HuH-7.5 (cell line): ENCODE data around the gene DPH2.

Experiments used
- DNase-seq: peaks from one replicate; pipeline ENCODE4 v3.0.0; 2011; ENCODE audit warnings: low spot score

The DPH2 gene

GRCh38 chr1:43969746-43970466 lies at the start of gene DPH2:
Gene DPH2, plus strand, starts transcription at chr1:43970010. Its CDS starts 166 bp downstream, at chr1:43970176.
- DNase-seq, result peak; percentile 99

- no peak for DNase-seq
These were observed 48.8 kb upstream of the DPH2 start for GRCh38 chr1:43921022-43921421.

- no peak for DNase-seq
These were observed 45.3 kb upstream of the DPH2 start for GRCh38 chr1:43924516-43924915.

GRCh38 chr1:43925846-43926245 lies 44.0 kb upstream of the DPH2 start:
- DNase-seq, result no peak

GRCh38 chr1:43930168-43930948 lies 39.5 kb upstream of the DPH2 start:
- DNase-seq, result peak; percentile 61

- no peak for DNase-seq
These were observed 38.9 kb upstream of the DPH2 start for GRCh38 chr1:43930949-43931275.

GRCh38 chr1:43931711-43932660 lies 37.8 kb upstream of the DPH2 start:
- DNase-seq, result no peak

- no peak for DNase-seq
These were observed 36.9 kb upstream of the DPH2 start for GRCh38 chr1:43932786-43933385.

- peak; percentile 46 for DNase-seq
These were observed 36.3 kb upstream of the DPH2 start, which contains the start of gene ARTN for GRCh38 chr1:43933386-43934100. Gene ARTN, plus strand, starts transcription at chr1:43933801. Its CDS starts 1,856 bp downstream, at chr1:43935657.

GRCh38 chr1:43934101-43934985 lies 35.5 kb upstream of the DPH2 start:
- peak; percentile 94 for DNase-seq

GRCh38 chr1:43934986-43935324 lies 34.9 kb upstream of the DPH2 start:
- no peak for DNase-seq

- peak; percentile 44 for DNase-seq
These were observed 33.9 kb upstream of the DPH2 start for GRCh38 chr1:43935711-43936427.

- peak; percentile 86 for DNase-seq
These were observed 33.2 kb upstream of the DPH2 start for GRCh38 chr1:43936431-43937151.

GRCh38 chr1:43937179-43937865 lies 32.5 kb upstream of the DPH2 start:
- DNase-seq, result no peak

- DNase-seq, result no peak
These were observed 31.4 kb upstream of the DPH2 start for GRCh38 chr1:43938383-43938782.

GRCh38 chr1:43938892-43939587 lies 30.8 kb upstream of the DPH2 start:
- no peak for DNase-seq

GRCh38 chr1:43942411-43942810 lies 27.4 kb upstream of the DPH2 start:
- no peak for DNase-seq

GRCh38 chr1:43944860-43945259 lies 24.9 kb upstream of the DPH2 start:
- no peak for DNase-seq
